Measurements from ENCODE around the gene FEZF2.

DNA sequence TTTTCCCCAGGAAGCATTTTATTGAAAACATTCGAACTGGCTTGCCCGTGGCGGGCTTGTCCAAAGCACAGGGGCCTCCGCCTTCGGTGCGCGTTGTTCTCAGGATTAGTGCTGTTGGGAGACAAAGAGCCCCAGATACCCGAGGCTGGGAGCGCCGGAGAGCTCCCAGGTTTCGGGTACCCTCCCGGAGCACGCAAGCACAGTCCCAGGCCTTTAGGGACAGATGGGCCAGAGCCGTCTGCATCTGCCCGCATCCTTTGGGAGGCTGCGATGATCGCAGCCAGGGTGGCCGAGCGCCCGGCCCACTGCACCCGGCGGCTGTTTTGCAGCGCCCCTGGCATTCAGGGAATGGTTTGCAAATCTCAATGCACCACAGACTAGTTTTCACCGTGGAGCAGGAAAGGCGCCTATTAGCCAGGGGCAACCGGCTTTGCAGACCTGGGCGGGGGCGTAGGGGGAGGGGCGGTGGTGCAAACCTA lies 5.0 kb upstream of the FEZF2 start:
- TF ChIP-seq FOXO1 (CRISPR knock-in tag; IDR thresholded peaks at IDR 0.05) = no peak
- no peak for TF ChIP-seq SATB2 (CRISPR knock-in tag; IDR thresholded peaks at IDR 0.05)
- no peak for TF ChIP-seq CHD2 (IDR thresholded peaks at IDR 0.05; ENCODE audit: low read depth, low read length)
- no peak for TF ChIP-seq PHB2 (IDR thresholded peaks at IDR 0.05; ENCODE audit: partially characterized antibody)
- TF ChIP-seq, protein P1, sequence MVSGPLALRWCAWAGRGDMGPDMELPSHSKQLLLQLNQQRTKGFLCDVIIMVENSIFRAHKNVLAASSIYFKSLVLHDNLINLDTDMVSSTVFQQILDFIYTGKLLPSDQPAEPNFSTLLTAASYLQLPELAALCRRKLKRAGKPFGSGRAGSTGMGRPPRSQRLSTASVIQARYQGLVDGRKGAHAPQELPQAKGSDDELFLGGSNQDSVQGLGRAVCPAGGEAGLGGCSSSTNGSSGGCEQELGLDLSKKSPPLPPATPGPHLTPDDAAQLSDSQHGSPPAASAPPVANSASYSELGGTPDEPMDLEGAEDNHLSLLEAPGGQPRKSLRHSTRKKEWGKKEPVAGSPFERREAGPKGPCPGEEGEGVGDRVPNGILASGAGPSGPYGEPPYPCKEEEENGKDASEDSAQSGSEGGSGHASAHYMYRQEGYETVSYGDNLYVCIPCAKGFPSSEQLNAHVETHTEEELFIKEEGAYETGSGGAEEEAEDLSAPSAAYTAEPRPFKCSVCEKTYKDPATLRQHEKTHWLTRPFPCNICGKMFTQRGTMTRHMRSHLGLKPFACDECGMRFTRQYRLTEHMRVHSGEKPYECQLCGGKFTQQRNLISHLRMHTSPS (CRISPR knock-in tag; IDR thresholded peaks at IDR 0.05; ENCODE audit: low read depth) = no peak
- TF ChIP-seq NFKB2 (CRISPR knock-in tag; IDR thresholded peaks at IDR 0.05; ENCODE audit: borderline replicate concordance) = no peak
